Measurements from ENCODE around the gene DLGAP1.

DLGAP1 gene

DNA sequence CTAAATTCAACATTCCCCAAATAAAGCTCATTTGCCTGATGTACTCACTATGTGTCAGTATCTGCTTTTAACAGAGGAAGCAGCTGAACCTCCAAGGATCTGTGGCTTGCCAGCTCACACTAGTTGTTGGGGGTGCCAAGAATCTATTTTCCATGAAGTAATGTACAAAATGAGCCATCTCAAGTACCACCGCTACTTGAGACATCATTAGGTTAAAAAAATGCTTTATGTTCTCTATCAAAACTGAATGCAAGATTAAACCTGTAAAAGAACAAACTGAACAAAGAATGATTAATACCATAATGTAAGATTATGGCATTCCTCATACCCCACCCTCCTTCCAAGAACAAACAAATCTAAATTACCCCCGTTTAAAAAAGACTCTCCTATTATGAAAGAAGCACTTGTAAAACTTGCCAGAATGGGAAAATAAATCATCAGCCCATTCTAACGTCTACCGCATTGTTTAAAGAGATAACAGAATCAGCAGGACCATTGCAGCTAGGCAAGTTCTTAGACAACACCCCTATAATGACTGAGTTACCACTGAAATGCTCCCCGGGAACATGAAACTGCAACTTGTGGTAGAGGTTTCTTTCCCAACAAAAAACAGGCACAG, 471.6 kb downstream of the DLGAP1 start:
- no peak for DNase-seq

DNA sequence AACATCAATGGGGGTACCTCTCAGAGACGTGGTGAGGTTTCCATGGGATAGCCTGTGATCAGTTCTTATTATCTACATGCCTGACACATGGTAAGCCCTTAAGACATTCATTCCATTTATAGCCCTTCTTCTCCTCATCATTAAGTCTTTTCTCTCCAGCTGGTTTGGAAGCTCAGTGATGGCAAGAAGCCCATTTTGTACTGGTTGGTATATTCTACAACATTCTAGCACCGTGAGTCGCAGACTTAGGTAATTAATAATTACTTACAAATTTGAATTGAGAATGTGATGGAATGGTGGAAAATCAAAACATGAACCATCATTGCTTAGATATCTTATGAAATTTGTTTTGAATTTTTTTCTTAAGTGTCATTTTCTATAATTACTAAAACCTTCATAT, 472.6 kb downstream of the DLGAP1 start:
- DNase-seq: no peak

DNA sequence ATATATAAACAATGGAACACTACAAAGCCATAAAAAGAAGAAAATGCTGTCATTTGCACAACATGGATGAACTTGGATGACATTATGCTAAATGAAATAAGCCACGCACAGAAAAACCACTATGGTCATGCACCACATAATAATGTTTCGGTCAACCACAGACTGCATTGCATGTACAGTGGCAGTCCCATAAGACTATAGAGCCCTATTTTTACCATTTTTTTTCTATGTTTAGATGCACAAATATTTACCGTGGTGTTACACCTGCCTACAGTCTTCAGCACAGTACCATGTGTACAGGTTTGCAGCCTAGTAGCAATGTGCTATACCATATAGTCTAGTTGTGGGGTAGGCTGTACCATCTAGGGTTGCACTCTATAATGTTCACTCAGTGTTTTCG, 476.1 kb downstream of the DLGAP1 start:
- DNase-seq: no peak

GRCh38 chr18:3973191-3973850, 481.8 kb downstream of the DLGAP1 start:
- DNase-seq: no peak

DNA sequence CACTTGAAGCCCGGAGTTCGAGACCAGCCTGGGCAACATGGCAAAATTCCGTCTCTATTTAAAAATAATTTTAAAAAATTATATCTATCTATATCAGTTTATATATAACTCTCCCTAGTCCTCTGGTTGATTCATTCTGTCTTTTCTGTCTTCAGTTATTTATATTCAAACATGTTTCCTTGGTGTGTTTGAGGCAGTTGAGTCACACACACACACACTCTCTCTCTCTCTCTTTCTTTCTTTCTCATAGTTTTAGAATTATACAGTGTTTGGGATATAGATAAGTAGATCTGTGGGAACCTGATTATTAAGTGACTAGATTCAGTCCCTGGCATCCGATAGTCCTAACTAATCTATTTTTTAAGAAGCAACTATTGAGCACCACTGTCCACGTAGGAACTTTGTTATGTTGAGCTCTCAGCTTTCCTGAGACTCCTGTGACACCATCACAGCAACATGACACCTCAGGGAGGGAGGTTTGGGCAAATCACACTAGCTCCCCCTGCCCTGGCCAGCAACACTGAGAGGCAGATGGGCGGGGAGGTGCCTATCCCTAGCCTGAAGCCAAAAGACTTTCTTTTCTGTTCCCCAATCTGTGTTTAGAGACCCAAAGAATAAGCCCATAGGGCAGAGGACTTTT, 482.7 kb downstream of the DLGAP1 start:
- no peak for DNase-seq

- no peak for DNase-seq
Measured at GRCh38 chr18:3970929-3971328, 484.2 kb downstream of the DLGAP1 start.

- DNase-seq: peak; percentile 67
Measured at GRCh38 chr18:3967359-3968180, 487.5 kb downstream of the DLGAP1 start.

- peak; percentile 79 for DNase-seq
Measured at GRCh38 chr18:3966642-3967358, 488.3 kb downstream of the DLGAP1 start.

DNA sequence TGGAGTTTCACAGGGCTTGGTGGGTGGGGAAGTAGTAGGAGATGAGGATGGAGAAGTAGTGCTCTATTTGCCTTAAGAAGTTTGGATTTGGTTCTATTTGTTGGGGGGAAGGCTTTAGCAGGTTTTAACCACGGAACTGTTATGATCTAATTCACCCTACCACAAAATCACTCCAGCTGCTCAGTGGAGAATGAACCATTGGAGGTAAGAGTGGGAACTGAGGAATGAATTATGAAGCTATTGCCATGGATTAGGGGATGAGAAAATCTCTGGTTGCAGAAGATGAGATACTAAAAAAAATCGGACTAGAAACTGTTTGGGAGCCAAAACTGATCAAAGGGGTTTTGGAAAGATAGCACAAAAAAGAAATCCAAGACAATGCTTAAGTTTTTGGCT, 488.9 kb downstream of the DLGAP1 start:
- DNase-seq: no peak

DNA sequence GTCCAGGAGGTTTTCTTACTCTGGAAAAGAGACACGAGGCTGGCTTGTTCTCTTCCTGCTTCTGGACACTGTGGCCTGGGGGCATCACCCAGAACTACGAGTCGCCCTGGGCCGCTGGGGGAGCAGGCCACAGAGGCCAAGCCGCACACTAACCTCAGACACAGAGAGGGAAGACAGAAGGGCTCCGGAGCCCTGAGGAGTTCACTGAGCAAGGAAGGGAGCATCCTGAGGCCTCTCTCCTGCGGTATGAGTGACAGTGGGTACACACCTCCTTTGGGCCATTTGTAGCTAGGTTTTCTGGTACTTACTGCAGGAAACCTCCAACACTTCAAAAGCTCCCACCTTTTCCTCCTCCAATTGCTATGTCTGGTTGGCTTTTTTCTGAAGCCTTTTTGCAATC, 494.1 kb downstream of the DLGAP1 start:
- DNase-seq: no peak

DNA sequence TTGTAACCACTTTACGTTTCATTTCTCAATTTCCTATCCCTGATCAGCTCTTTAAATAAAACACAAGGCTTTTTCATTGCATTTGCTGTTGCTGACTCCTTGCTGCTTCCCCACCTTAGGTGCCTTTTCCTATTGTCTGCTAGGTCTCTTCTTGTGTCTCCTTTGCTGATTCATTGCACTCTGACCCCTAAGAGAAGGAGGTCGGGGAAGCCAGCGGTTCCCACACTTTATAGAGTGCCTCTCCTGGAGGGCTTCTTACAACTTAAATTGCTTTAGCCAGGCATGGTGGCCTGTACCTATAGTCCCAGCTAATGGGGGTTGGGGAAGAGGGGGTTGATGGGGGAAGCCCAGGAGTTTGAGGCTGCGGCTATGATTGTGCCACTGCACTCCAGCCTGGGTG, 495.0 kb downstream of the DLGAP1 start:
- no peak for DNase-seq

DNA sequence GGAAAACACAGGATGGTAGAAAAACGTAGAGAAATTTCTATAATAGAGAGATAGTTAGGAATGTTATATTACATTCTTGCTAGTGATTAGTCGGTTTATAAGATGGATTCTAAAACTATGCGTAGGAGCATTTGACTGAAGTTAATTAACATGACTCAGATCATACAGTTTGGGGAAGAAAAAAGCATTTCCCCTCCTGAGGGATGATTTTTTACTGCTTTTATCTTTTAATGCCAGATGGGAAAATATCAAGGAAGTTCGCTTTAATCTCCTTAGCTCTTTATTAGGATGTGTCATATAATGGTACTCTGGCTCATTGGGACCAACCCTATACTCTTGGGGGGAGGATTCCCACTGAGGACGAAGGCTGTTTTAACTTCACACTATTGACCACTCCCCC, 503.1 kb downstream of the DLGAP1 start:
- DNase-seq: no peak

DNA sequence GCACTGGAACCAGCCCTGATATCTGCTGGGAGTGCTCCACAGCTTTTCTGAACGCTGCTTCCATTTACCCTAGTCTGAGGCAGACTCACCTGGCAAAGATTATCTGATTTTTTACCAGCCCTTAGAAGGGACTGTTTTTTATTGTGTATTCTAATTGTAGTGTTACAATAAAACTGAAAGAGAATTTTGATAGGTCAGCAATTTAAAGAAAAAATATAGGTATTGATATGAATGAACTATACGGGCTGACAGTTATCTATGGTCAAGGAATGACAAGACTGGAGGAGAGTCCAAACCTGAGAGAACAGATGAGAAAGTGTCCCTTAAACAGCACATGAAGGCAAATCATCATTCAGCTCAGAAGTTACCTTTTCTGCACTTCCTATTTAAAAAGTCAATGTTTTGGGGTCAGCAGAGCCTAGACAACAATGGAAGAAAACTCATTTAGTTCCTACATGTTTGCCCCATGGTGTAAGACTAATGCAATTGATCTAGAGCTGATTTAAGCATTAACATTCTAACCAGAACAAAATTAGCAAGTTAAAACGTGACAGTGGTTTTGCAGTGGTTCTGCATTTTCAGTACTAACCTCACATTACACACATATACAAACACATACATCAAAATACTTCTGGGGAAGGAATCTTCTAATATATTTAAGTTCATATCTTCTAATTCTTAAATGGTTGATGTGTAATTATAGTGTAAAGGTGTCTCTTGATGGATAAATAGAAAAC, 504.3 kb downstream of the DLGAP1 start:
- DNase-seq: no peak

GRCh38 chr18:3948958-3949357, 506.1 kb downstream of the DLGAP1 start:
- DNase-seq: no peak

DNA sequence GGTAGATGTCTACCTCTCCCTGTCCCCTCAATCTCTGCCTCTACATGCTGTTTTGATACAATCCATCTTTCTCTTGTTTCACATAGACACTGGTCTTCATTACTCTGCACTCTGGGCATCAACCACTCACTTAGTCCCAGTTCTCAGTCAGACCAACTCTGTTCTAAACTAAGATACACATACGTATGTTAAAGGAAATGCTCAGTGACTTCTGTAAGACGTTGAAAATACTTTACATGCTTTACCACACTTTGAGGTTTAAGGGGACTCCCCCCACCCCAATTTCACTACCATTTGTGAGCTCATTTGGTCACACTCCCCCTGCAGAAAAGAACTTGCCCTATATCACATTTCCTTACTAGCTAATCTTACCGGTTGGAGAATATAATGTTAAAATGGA, 507.7 kb downstream of the DLGAP1 start:
- DNase-seq: no peak

DNA sequence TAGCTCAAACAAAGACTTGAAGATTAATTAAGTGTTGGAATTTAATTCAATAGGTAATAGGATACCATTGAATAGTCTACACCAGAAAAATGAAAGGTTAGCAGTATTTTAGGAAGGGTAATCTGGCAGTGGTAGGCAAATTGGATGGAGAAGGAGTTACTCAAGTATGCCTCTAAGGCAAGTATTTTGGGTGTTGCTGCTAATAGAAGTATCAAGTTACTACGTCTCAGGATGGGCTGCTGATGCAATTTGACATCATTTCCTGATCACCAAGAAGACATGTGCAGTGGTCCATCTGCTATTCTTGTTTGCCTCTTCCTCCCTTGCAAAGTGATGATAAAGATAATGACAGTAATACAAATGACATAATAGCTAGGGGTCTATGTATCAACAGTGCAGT, 519.8 kb downstream of the DLGAP1 start:
- DNase-seq: no peak

DNA sequence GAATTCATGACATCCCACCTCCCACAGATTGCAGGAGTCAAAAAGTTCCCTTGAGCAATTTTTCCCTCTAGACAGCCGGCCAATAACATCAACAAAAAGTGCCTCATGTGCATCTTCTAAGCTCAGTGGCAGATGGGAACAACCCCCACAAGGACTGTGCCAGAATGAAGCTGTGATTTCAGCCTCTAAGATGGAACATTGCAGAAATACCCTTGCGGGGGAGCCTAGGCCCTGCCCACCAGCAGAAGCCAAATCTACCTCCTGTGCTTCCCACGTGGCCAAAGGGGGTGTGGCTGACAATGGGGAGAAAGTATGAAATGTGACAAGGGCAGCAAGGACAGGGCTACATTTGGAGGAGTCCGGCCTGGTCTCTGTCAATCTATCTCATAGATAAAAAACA, 522.8 kb downstream of the DLGAP1 start:
- no peak for DNase-seq

DNA sequence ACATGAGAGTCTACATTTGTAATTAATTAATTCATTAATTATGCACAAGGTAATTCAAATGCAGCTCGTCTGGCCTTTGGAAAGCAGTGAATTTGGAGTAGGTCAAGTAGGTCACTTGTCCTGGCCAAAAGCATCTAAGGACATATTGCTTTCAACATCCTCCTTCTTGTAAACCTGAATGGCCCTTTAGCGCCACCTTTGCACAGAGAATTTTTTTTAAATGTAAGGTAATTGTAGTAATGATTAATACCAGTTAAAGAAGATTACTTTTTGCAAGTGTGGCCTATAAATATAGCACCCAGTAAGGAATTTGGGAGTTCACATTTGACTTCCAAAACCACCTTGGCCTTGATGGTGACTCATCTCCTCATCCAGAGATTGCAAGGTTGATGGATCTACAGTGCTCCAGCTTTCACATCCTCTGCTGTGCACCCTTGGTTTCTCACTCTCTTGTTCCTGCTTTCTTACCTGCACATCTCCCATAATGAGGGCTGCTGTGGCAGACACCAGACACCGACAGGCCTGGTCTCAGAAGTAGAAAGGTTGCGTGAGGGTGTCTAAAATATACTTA, 523.5 kb downstream of the DLGAP1 start:
- no peak for DNase-seq

- no peak for DNase-seq
Measured at GRCh38 chr18:3931013-3931315, 524.1 kb downstream of the DLGAP1 start.

DNA sequence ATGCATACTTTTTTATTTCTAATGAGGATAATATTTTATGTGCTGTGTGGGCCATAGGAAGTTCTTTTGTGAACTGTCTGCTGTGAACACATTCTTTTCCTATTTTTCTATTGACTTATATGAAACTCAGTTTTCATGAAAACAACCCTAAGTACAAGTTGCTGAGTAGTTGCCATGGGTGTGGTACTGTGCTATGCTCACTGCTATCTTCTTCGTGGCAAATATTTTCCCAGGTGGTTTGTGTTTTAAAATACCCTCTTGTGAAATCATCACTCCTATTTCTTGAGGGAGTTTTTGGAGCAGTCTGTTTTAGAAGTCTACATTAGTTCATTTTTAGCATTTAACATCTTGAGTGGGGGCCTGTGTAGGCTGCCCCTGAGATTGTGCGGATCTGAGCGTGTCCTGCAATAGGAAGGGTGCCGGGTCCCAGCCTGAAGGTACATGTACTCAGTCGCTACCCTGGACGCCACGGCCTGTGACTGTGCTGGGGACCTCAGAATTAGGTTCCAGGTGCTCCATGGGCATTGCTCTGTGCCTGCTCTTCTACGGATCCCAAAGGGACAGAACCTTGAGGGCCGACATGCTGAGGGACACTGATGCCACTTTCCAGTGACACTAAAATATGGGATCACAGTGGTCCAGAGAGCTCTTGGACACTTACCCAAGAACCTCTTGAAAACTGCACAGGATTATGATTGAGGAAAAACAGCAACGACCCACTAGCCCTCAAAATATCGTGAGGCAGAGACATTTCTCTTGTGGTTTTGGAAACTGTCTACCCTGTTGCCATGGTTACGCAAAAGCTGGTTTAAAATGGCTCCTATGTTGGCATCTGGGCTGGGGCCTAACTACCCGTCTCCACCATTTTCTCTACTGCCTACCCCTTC, 524.7 kb downstream of the DLGAP1 start:
- no peak for DNase-seq

DNA sequence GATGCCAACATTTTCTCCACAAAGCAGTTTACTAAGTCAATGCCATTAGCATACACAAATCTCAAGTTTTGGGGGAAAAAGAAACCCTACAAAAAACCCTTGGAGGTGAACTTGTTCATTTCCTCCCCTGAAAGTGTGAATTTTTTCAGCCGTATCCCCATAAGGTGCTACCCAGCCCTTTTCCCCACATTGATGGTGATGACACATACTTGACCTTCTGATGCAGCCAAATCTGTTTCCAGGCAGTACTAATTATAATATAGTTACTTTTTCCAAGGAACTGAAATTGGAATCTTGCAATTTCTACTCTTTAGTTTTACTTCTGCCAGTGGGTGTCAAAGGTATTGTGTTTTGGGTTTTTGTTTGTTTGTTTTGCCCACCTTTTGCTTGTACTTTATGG, 530.7 kb downstream of the DLGAP1 start:
- DNase-seq: no peak

All from NCI-H510A treated with DMSO at 0.1 percent for 48 hours (cell line).